ENCODE results near the gene CFAP119.

The CFAP119 gene

GRCh38 chr16:30737794-30738648 lies 23.8 kb downstream of the CFAP119 start:
- no peak for TF ChIP-seq CTCF (IDR thresholded peaks at IDR 0.05; ENCODE audit: low read depth, low read length)
- DNase-seq, result no peak
- no peaks in the 10 kb centered on the region for H3K27me3 ChIP-seq (ENCODE audit: insufficient read depth, low read depth, severe bottlenecking)
- no peak overlapping the region for H3K4me3 ChIP-seq (ENCODE audit: low read depth, low read length)
- H3K9me3 ChIP-seq (ENCODE audit: severe bottlenecking), result no peaks in the 10 kb centered on the region
- no peak overlapping the region for H3K27ac ChIP-seq
- H3K36me3 ChIP-seq, result peaks cover 85% of the 10 kb centered on the region

- TF ChIP-seq CTCF (IDR thresholded peaks at IDR 0.05; ENCODE audit: low read depth, low read length), result no peak
- no peaks in the 10 kb centered on the region for H3K27me3 ChIP-seq (ENCODE audit: insufficient read depth, low read depth, severe bottlenecking)
- peaks cover 86% of the 10 kb centered on the region for H3K36me3 ChIP-seq
- H3K9me3 ChIP-seq (ENCODE audit: severe bottlenecking), result no peaks in the 10 kb centered on the region
- no peak for DNase-seq
- H3K27ac ChIP-seq, result no peak overlapping the region
- no peak overlapping the region for H3K4me3 ChIP-seq (ENCODE audit: low read depth, low read length)
Observed at GRCh38 chr16:30736995-30737793, 24.7 kb downstream of the CFAP119 start.

DNA sequence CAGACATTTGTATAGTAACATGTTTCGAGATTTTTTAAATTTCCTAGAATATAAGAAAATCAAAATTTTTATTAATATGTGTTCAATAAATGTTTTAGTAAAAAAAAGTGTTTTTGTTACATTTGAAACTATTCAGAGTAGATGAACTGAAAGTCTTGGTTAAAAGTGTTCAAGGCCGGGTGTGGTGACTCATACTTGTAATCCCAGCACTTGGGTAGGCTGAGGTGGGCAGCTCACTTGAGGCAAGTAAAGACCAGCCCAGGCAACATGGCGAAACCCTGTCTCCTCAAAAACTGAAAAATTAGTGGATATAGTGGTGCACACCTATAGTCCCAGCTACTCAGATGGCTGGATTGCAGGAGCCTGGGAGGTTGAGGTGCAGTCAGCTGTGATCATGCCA lies 30.5 kb downstream of the CFAP119 start:
- no peak overlapping the region for H3K27ac ChIP-seq
- no peak overlapping the region for H3K4me3 ChIP-seq (ENCODE audit: low read depth, low read length)
- DNase-seq, result no peak
- H3K36me3 ChIP-seq, result peaks cover 89% of the 10 kb centered on the region
- TF ChIP-seq CTCF (IDR thresholded peaks at IDR 0.05; ENCODE audit: low read depth, low read length), result no peak
- no peaks in the 10 kb centered on the region for H3K9me3 ChIP-seq (ENCODE audit: severe bottlenecking)
- no peaks in the 10 kb centered on the region for H3K27me3 ChIP-seq (ENCODE audit: insufficient read depth, low read depth, severe bottlenecking)

- no peak for DNase-seq
- no peak for TF ChIP-seq CTCF (IDR thresholded peaks at IDR 0.05; ENCODE audit: low read depth, low read length)
- Histone ChIP-seq H3K9me3 (ENCODE audit: severe bottlenecking) (no peaks in the 10 kb centered on the region), H3K36me3 (peaks cover 95% of the 10 kb centered on the region), H3K27ac (no peak overlapping the region), H3K4me3 (ENCODE audit: low read depth, low read length) (no peak overlapping the region), H3K27me3 (ENCODE audit: insufficient read depth, low read depth, severe bottlenecking) (no peaks in the 10 kb centered on the region)
Observed at GRCh38 chr16:30728899-30729672, 32.8 kb downstream of the CFAP119 start.

DNA sequence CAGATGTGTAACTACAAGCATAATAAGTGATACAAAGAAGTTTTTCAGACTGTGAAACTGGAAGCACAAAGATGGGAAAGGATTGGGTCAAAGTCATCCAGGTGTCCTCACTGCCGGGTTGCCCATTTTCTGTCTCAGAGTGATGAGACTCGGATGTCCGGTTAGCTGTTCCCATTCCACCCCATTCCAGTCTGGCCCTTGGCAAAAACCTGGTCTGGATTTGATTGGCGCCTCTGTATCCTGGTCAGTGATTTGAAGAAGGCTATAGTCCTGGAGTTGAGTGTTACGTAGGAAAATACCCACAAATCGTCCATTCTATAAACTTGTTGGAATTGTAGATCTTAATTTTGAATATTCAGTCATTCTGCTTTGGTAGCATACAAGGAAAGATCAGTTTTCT lies 33.5 kb downstream of the CFAP119 start:
- H3K4me3 ChIP-seq (ENCODE audit: low read depth, low read length), result no peak overlapping the region
- no peaks in the 10 kb centered on the region for H3K27me3 ChIP-seq (ENCODE audit: insufficient read depth, low read depth, severe bottlenecking)
- TF ChIP-seq CTCF (IDR thresholded peaks at IDR 0.05; ENCODE audit: low read depth, low read length), result no peak
- no peak for DNase-seq
- H3K9me3 ChIP-seq (ENCODE audit: severe bottlenecking), result no peaks in the 10 kb centered on the region
- H3K27ac ChIP-seq, result no peak overlapping the region
- peaks cover 95% of the 10 kb centered on the region for H3K36me3 ChIP-seq

All from WERI-Rb-1 (cell line).